Measurements from ENCODE around the gene PIP4P1. TPM values are rescaled to one million over a fixed set of nuclear protein-coding genes. Genes with fewer than 3 reads are reported as not detected.

PIP4P1 gene
- total RNA-seq, 2 experiments from 2014 or later = 33.9 to 40.8 TPM

DNA sequence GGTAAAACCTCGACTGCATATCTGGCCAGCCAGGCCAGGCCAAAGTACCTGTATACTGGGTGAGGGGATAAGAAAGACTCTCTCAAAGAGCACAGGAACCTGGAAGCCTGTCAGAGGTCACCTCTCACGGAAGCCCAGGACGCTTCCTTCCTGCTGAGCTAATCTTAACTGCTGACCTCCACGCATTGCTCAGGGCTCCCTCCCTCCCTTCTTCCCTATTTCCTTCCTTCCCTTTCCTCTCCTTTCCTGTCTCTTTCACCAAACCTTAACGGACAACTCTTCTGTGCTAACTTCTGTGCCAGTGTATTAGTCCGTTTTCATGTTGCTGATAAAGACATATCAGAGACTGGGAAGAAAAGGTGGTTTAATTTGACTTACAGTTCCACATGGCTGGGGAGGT is 29.3 kb upstream of the PIP4P1 start:
- Mint-ChIP-seq H3K27me3 (no peaks in the 10 kb centered on the region), H3K9me3 (peaks cover 5% of the 10 kb centered on the region), H3K4me3 (no peak overlapping the region), H3K4me1 (peaks cover 69% of the 10 kb centered on the region), H3K36me3 (ENCODE audit: low read depth) (peaks cover 4% of the 10 kb centered on the region), H3K27ac (peak overlapping the region; percentile 93)
- ChIA-PET CTCF (interaction anchor here (0.7 to 1.1 kb wide), 3 partner anchors 12 to 19 kb away, joined by 3 read pairs; no protein-coding TSS in a partner anchor), POLR2A (no interaction called here)
- DNase-seq = no peak

DNA sequence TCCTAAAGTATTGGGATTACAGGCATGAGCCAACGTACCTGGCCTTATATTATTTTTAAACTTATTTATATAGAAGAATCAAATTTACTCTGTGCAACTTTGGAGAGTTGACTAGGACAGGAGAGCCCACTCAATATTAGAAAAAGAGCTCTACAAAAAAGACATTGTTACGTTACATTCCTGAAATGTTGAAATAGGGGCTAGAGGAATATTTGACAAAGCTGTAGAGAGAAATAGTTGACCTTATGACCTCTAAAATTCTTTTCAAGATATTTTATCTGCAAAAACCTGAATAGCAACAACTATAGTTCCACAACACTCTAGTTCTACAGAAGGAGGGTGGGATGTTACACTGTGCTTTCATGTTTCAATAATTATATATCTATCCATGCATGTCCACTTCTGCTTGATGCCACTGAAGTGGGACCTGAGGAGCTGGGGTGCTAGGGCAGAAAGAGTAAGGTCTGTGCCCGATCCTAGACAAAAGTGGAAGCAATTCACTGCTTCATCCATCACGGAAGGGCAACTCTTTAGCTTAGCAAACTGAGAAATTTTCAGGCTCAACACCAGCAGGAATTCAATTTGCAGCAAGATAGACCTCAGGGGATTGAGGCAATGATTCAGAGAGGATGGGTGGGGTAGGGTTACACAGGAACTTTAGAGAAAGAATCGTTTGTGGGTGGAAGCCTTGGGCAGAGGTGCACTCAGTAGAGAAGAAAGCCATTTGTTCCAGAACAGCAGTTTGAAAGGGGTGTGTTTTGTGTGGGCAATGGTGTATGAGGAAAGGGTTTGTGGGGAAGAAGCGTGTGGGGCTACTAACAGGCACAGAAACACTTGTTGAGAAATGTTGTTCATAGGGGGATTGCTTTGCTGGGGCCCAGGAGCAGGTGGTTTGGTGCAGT is 28.1 kb upstream of the PIP4P1 start:
- Mint-ChIP-seq H3K4me1 (peaks cover 63% of the 10 kb centered on the region), H3K27ac (peak overlapping the region; percentile 93), H3K27me3 (no peaks in the 10 kb centered on the region), H3K4me3 (peak overlapping the region; percentile 46), H3K36me3 (ENCODE audit: low read depth) (peaks cover 4% of the 10 kb centered on the region), H3K9me3 (peaks cover 2% of the 10 kb centered on the region)
- ChIA-PET POLR2A (interaction anchor here (0.6 kb wide), 2 partner anchors 9 to 146 kb away, joined by 3 to 5 read pairs; partner anchors contain the start of gene PARP2), CTCF (interaction anchor here (1.1 kb wide), 1 partner anchor 13 kb away, joined by 3 read pairs; no protein-coding TSS in a partner anchor)
- DNase-seq = peak; percentile 47

DNA sequence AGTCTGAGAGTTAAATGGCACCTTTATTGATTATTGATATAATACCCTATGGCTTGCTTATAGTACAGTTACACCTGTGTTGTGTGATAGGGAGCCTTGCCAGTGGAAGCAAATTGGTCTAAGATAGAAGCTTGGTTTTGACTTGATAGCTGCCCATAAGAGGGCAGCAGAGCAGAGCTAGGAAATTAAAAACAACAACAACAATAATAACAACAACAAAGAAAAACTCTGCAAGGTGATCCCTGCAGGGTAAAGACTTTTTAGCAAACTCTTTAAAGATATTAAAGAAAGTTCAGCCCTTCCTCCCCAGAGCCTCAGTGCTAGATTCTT is 26.1 kb upstream of the PIP4P1 start:
- no peak overlapping the region for H3K4me3 Mint-ChIP-seq
- peak overlapping the region; percentile 27 for H3K27ac Mint-ChIP-seq
- peaks cover 4% of the 10 kb centered on the region for H3K36me3 Mint-ChIP-seq (ENCODE audit: low read depth)
- H3K4me1 Mint-ChIP-seq = peaks cover 55% of the 10 kb centered on the region
- peaks cover 2% of the 10 kb centered on the region for H3K9me3 Mint-ChIP-seq
- no peaks in the 10 kb centered on the region for H3K27me3 Mint-ChIP-seq
- no peak for DNase-seq
- CTCF ChIA-PET = interaction anchor here (1.0 to 1.6 kb wide), 2 partner anchors 62 to 73 kb away, joined by 3 to 4 read pairs; no protein-coding TSS in a partner anchor
- POLR2A ChIA-PET = interaction anchor here (0.5 kb wide), 1 partner anchor 70 kb away, joined by 3 read pairs; no protein-coding TSS in a partner anchor

DNA sequence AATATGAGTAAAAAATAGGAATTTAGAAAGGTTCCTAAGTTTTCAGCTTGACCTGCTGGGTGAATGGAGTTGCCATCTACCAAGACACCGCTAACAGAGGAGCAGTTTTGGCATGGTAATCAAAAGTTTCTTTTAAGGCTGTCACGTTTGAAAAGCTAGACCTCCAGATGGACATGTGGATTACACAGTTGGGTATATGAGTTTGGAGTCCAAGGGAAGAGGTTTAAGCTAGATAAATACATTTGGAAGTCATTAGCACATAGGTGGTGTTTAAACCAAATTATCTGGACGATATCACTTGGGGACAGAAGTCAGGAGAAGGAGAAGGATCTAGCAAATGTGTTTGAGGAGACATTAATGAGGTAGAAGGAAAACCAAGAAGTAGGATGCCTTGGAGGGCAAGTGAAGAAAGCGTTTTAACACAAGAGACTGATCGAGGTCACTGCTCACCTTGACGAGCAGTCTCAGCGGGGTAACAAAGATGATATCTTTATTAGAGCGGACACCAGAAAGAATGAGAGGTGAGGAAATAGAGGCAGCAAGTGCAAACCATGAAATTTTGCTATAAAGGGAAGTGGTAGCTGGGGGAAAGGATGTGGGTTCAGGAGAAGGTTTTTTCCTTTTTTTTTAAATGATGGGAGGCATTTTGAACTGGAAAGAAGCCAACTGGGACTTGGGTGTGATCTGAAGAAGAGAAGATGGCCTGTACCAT is 25.6 kb upstream of the PIP4P1 start:
- Mint-ChIP-seq H3K9me3 (peaks cover 2% of the 10 kb centered on the region), H3K27me3 (no peaks in the 10 kb centered on the region), H3K4me3 (no peak overlapping the region), H3K36me3 (ENCODE audit: low read depth) (peaks cover 4% of the 10 kb centered on the region), H3K4me1 (peaks cover 52% of the 10 kb centered on the region), H3K27ac (peak overlapping the region; percentile 27)
- ChIA-PET POLR2A (interaction anchor here (0.5 kb wide), 1 partner anchor 70 kb away, joined by 3 read pairs; no protein-coding TSS in a partner anchor), CTCF (interaction anchor here (1.0 to 1.4 kb wide), 3 partner anchors 11 to 73 kb away, joined by 3 read pairs; no protein-coding TSS in a partner anchor)
- no peak for DNase-seq

DNA sequence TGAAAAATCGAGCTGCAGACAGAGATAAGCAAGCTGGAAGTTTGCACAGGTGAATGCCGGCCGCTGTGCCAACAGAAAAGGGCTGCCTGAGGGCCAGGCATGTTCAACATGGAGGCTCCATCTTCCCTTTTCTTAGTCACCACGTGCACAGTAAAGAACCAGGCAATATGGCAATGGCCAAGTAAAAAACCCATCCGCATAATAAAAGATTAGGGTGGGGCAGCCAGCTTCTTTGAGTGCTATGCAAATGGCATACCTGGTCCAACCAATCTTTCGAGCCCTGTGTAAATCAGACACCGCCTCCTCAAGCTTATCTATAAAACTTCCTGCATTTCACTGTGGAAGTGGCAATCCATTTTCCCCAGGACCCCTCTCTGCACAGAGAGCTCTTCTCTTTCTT is 24.7 kb upstream of the PIP4P1 start:
- POLR2A ChIA-PET = no interaction called here
- no peak overlapping the region for H3K27ac Mint-ChIP-seq

DNA sequence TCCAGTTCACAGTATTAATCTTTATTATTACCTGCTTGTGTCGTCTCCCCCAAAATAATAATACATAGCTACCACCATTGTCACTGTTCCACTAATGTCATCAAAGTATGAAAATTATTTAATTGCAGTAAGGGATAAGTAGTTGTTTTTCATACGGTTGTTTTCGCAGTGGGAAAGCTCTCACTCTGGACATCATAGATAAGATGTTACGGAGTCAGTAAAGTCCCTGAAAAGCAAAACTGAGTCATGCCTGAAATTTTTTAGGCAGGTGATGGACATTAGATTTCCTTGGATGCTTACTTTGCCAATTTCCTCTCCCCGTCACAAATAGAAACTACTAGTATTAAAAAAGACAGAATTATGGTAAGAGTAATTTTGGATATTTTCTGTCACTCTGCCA is 21.1 kb upstream of the PIP4P1 start:
- POLR2A ChIA-PET = no interaction called here
- H3K4me1 Mint-ChIP-seq = peaks cover 30% of the 10 kb centered on the region
- H3K27me3 Mint-ChIP-seq = no peaks in the 10 kb centered on the region
- no peak for DNase-seq
- H3K27ac Mint-ChIP-seq = no peak overlapping the region
- H3K4me3 Mint-ChIP-seq = no peak overlapping the region
- H3K36me3 Mint-ChIP-seq (ENCODE audit: low read depth) = peaks cover 27% of the 10 kb centered on the region
- no peaks in the 10 kb centered on the region for H3K9me3 Mint-ChIP-seq
- CTCF ChIA-PET = interaction anchor here (0.7 to 1.3 kb wide), 2 partner anchors 16 to 155 kb away, joined by 3 read pairs; no protein-coding TSS in a partner anchor

More for the DNA sequence above, 24.7 kb upstream of the PIP4P1 start:
- H3K9me3 Mint-ChIP-seq = no peaks in the 10 kb centered on the region
- CTCF ChIA-PET = interaction anchor here (1.1 to 1.4 kb wide), 2 partner anchors 10 to 44 kb away, joined by 3 read pairs; no protein-coding TSS in a partner anchor
- no peaks in the 10 kb centered on the region for H3K27me3 Mint-ChIP-seq
- no peak overlapping the region for H3K4me3 Mint-ChIP-seq
- H3K36me3 Mint-ChIP-seq (ENCODE audit: low read depth) = peaks cover 4% of the 10 kb centered on the region
- peaks cover 44% of the 10 kb centered on the region for H3K4me1 Mint-ChIP-seq
- DNase-seq = no peak

DNA sequence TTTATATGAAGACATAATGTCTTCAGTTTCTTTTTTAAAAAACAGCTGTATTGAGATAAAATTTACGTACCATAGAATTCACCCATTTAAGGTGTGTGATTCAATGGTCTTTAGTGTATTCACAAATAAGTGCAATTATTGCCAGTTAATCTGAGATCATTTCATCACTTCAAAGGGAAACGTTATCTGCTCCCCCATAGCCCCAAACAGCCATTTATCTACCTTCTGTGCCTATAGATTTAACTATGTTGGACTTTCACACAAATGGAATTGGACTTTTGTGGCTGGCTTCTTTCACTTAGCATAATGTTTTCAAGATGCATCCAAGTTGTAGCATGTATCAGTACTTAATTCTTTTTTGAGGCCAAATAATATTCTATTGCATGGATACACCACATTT is 17.7 kb upstream of the PIP4P1 start:
- Mint-ChIP-seq H3K27ac (no peak overlapping the region), H3K4me3 (no peak overlapping the region), H3K9me3 (no peaks in the 10 kb centered on the region), H3K27me3 (no peaks in the 10 kb centered on the region), H3K36me3 (ENCODE audit: low read depth) (peaks cover 62% of the 10 kb centered on the region), H3K4me1 (peaks cover 49% of the 10 kb centered on the region)
- no peak for DNase-seq
- POLR2A ChIA-PET = no interaction called here
- CTCF ChIA-PET = interaction anchor here (0.8 to 0.9 kb wide), 2 partner anchors 11 to 203 kb away, joined by 3 to 4 read pairs; no protein-coding TSS in a partner anchor

DNA sequence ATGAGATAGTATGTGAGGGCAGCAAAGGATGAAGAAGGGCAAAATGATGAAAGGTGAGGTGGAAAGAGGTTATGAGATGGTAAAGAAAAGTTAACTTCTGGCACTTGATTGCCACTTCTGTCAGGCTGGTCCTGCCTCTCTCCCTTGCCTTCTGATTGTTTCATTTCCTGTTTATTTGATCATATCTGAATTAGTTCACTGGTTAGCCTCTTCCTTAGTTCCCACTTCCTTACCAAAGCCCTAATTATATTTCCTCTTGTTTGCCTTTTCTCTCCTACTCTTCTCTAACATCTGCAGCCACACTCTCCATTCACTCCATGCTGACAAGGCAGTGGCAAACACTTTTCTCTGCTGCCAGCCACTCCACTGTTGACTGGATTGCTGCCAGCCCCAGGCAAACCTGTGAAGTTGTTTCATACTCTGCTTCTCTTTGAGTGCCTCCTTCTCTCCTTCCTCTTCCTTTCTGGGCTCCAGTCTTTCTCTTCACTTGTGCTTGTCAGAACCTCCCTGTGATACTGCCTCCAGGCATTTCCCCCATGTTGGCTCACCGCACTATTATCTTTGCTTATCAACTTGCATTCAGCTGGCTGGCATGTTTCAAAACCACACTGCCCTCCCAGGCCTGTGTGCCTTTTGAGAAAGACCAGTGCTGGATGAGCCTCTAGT is 16.1 kb upstream of the PIP4P1 start:
- H3K9me3 Mint-ChIP-seq = no peaks in the 10 kb centered on the region
- peaks cover 60% of the 10 kb centered on the region for H3K4me1 Mint-ChIP-seq
- H3K36me3 Mint-ChIP-seq (ENCODE audit: low read depth) = peaks cover 75% of the 10 kb centered on the region
- ChIA-PET CTCF (no interaction called here), POLR2A (no interaction called here)
- peak overlapping the region; percentile 85 for H3K27ac Mint-ChIP-seq
- DNase-seq = peak; percentile 44
- no peaks in the 10 kb centered on the region for H3K27me3 Mint-ChIP-seq
- peak overlapping the region; percentile 36 for H3K4me3 Mint-ChIP-seq

DNA sequence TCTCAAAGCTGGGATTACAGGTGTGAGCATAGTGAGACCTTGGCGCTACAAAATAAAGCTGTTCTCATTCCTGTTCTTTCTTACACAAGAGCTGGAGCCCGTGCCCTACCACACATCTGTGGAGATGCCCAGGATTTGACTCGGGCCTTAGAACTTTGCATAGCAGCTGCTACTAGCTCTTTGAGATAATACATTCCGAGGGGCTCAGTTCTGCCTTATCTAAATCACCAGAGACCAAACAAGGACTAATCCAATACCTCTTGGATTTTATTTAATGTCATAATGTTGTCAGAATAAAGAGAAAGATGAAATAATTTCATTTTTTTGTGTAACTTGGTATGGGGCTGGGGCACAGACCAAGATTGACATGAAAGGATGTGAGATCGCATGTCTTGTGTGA is 15.5 kb upstream of the PIP4P1 start:
- Mint-ChIP-seq H3K27me3 (no peaks in the 10 kb centered on the region), H3K4me3 (peak overlapping the region; percentile 36), H3K27ac (peak overlapping the region; percentile 85), H3K4me1 (peaks cover 66% of the 10 kb centered on the region), H3K36me3 (ENCODE audit: low read depth) (peaks cover 81% of the 10 kb centered on the region), H3K9me3 (no peaks in the 10 kb centered on the region)
- no peak for DNase-seq
- CTCF ChIA-PET = interaction anchor here (1.3 to 1.4 kb wide), 2 partner anchors 9 to 14 kb away, joined by 3 read pairs; no protein-coding TSS in a partner anchor
- POLR2A ChIA-PET = interaction anchor here (0.6 kb wide), 1 partner anchor 15 kb away, joined by 3 read pairs; the partner anchor contains the start of gene PIP4P1

DNA sequence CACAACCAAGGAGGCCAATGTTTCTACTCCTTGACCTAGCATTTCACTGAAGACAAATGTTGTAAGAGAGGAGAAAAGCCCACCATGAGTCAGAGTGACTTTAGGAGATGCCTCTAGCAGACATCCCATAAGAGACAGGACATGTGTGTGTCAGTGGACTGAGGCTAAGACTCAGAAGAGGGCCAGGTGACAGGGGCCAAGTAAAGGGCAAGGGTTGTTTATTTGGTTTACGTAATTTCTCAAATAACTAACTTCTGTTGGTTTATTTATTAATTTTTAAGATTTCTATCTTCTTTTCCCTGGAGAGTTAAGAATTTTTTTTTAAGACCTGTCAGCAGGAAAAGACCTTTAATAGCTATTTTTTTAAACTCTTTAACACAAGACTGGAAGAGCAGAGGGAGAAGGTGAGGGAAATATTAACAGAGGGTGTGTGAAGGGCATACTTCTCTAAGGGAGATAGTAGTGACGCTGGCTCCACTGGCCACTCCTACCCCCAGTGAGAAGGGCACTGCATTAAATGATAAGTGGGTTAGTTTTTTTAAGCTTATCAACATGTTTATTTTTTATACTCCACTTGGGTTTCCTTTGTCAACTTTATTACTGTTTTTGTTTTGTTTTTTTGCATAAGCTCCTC is 11.4 kb upstream of the PIP4P1 start:
- ChIA-PET CTCF (no interaction called here), POLR2A (interaction anchor here (0.7 kb wide), 1 partner anchor 17 kb away, joined by 3 read pairs; the partner anchor contains the start of gene APEX1)
- H3K36me3 Mint-ChIP-seq (ENCODE audit: low read depth) = peaks cover 75% of the 10 kb centered on the region

DNA sequence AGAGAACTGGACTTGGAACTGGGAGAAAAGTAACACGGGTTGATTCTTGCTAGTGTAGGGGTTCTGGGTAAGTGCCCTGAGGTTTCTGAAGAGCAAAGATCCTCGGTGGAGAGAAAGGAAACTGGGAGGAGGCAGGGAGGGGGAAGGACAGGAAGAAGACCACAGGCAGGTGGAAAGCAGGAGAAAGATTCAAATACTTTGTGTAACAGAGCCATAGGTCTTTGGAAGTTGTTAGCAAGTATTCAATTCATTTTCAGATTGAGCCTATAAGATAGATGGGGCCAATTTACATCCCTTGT is 9.3 kb upstream of the PIP4P1 start:
- peak overlapping the region; percentile 97 for H3K27ac Mint-ChIP-seq
- H3K27me3 Mint-ChIP-seq = peaks cover 2% of the 10 kb centered on the region
- DNase-seq = no peak
- peaks cover 54% of the 10 kb centered on the region for H3K36me3 Mint-ChIP-seq (ENCODE audit: low read depth)
- ChIA-PET CTCF (interaction anchor here (0.9 to 1.4 kb wide), 3 partner anchors 11 to 44 kb away, joined by 3 read pairs; no protein-coding TSS in a partner anchor), POLR2A (interaction anchor here (1.4 to 1.6 kb wide), 2 partner anchors 9 to 15 kb away, joined by 5 to 9 read pairs; partner anchors contain the start of genes APEX1, OSGEP and PIP4P1)
- no peaks in the 10 kb centered on the region for H3K9me3 Mint-ChIP-seq
- H3K4me3 Mint-ChIP-seq = peak overlapping the region; percentile 95
- peaks cover 50% of the 10 kb centered on the region for H3K4me1 Mint-ChIP-seq

More for the DNA sequence above, 11.4 kb upstream of the PIP4P1 start:
- H3K27ac Mint-ChIP-seq = peak overlapping the region; percentile 54
- peaks cover 71% of the 10 kb centered on the region for H3K4me1 Mint-ChIP-seq
- no peak for DNase-seq
- H3K27me3 Mint-ChIP-seq = no peaks in the 10 kb centered on the region
- no peaks in the 10 kb centered on the region for H3K9me3 Mint-ChIP-seq
- H3K4me3 Mint-ChIP-seq = peak overlapping the region; percentile 95

Measured in activated CD4-positive, alpha-beta T cell treated with anti-CD3 and anti-CD28 coated beads, Interleukin-2, amount 10 ng/mL, durations not matched to agents 7 days and 5 days (primary cell).